Kidney (tissue), 14 donors: ENCODE data around the gene GMDS. TPM values are rescaled to one million over a fixed set of nuclear protein-coding genes. Genes with fewer than 3 reads are reported as not detected.
"Not testable (repeated sequence)": the region's sequence is repeated elsewhere in the genome, so short reads cannot be mapped to it uniquely, and the experiment has no call there.

ENCODE experiments used
- DNase-seq, 5 donors: peaks; one replicate each; pipeline ENCODE4 v3.0.0-alpha.2; 2013 to 2020
- FAIRE-seq: peaks from 2 replicates; lab custom pipeline; 2012; peaks lifted over from hg19 to GRCh38; lab: Jason Lieb, UNC
- H3K27ac ChIP-seq, 2 donors: one replicate each; pipeline ENCODE4 v1.7.0; 2013; ENCODE audit warnings: low read depth in 2 of 2, low read length in 2 of 2, inconsistent platforms in 1 of 2
- H3K27me3 ChIP-seq: one replicate; pipeline ENCODE4 v1.7.1; 2013; ENCODE audit warnings: low read length, inconsistent platforms; ENCODE audit not compliant: control insufficient read depth, insufficient read depth
- H3K36me3 ChIP-seq, 3 donors: one replicate each; pipeline versions ENCODE4 v1.7.0 to v1.7.1; 2013; ENCODE audit warnings: low read length in 3 of 3, control low read depth in 1 of 3, inconsistent platforms in 1 of 3; ENCODE audit not compliant: insufficient read depth in 3 of 3, control insufficient read depth in 2 of 3
- H3K4me1 ChIP-seq, 3 donors: one replicate each; pipeline versions ENCODE4 v1.7.0 to v1.7.1; 2013; ENCODE audit warnings: low read length in 3 of 3, inconsistent platforms in 1 of 3, low read depth in 1 of 3; ENCODE audit not compliant: control insufficient read depth in 2 of 3, insufficient read depth in 2 of 3
- H3K4me3 ChIP-seq, 3 donors: one replicate each; pipeline versions ENCODE4 v1.7.0 to v1.8.1; 2013; ENCODE audit warnings: low read length in 3 of 3, control low read depth in 1 of 3, inconsistent platforms in 1 of 3
- H3K9ac ChIP-seq, 3 donors: one replicate each; pipeline versions ENCODE4 v1.7.0 to v1.7.1; 2013; ENCODE audit warnings: low read length in 3 of 3, control low read depth in 1 of 3, inconsistent platforms in 1 of 3
- H3K9me3 ChIP-seq, 3 donors: one replicate each; pipeline versions ENCODE4 v1.7.0 to v1.7.1; 2013; ENCODE audit warnings: low read length in 3 of 3, control low read depth in 1 of 3, inconsistent platforms in 1 of 3; ENCODE audit not compliant: control insufficient read depth in 2 of 3, insufficient read depth in 1 of 3
- CTCF ChIP-seq: IDR thresholded peaks from 3 replicates; pipeline ENCODE4 v1.5.1; 2012; ENCODE audit warnings: mild to moderate bottlenecking, moderate library complexity, borderline replicate concordance; ENCODE audit not compliant: insufficient read depth; ENCODE audit errors: extremely low read depth
- intact Hi-C: fragments of 100-400 bp; cut with DNase I; formaldehyde crosslinking; loops from one replicate; pipeline ENCODE4 v1.11.1; 2022
- polyA plus RNA-seq: library from polyadenylated mRNA; stranded (reverse); fragments of 350-450 nt; fragmentation: Illumina TruSeq; extraction: RNeasy Lipid Tissue Mini Kit (QIAGEN cat#74804); gene quantifications from one replicate; pipeline ENCODE4 v1.2.3, GENCODE V29; 2014; ENCODE audit warnings: low read depth, low replicate concordance; ENCODE audit not compliant: insufficient read depth
- total RNA-seq: library from RNA; stranded (reverse); fragmentation: NEBNext Ultra II Directional; extraction: Animal tissue kit (Norgen Biotek cat#: 25700); gene quantifications from one replicate; pipeline ENCODE4 v1.2.1, GENCODE V29; 2021
- donor health status: control.
- donor health status: control.
- donor health status: control.
- donor health status: control.
- donor health status: control.
- donor health status: DM: yes; HTN: yes; CAD: no.
- donor health status: Normal renal cell carcinoma (clear cell type).

The GMDS gene
- total and polyA plus RNA-seq, 2 donors from 2014 or later: 49.6 to 63.7 TPM

GRCh38 chr6:1758076-1758679, 487.2 kb downstream of the GMDS start:
- H3K4me1 ChIP-seq: peaks cover 0 to 19% (median 7%) of the 10 kb centered on the region in 3 donors
- H3K9ac ChIP-seq: no peak overlapping the region
- no peak for FAIRE-seq
- no peak overlapping the region for H3K27ac ChIP-seq
- no peaks in the 10 kb centered on the region for H3K9me3 ChIP-seq
- no peaks in the 10 kb centered on the region for H3K27me3 ChIP-seq
- H3K36me3 ChIP-seq: no peaks in the 10 kb centered on the region
- H3K4me3 ChIP-seq: no peak overlapping the region
- DNase-seq: no peak
- intact Hi-C loops: no loop called here
- TF ChIP-seq CTCF: no peak

GRCh38 chr6:1757131-1757530, 488.3 kb downstream of the GMDS start:
- Histone ChIP-seq H3K9me3 (no peaks in the 10 kb centered on the region), H3K27me3 (no peaks in the 10 kb centered on the region), H3K4me1 (peaks cover 0 to 16% (median 7%) of the 10 kb centered on the region in 3 donors), H3K36me3 (no peaks in the 10 kb centered on the region), H3K4me3 (no peak overlapping the region), H3K27ac (no peak overlapping the region), H3K9ac (no peak overlapping the region)
- TF ChIP-seq CTCF: no peak
- DNase-seq (peak in 2 of 5 donors; percentile 49 to 58), FAIRE-seq (no peak)
- intact Hi-C loops: no loop called here

GRCh38 chr6:1756472-1757129, 488.8 kb downstream of the GMDS start:
- FAIRE-seq (no peak), DNase-seq (no peak)
- H3K9me3 ChIP-seq: no peaks in the 10 kb centered on the region
- no peaks in the 10 kb centered on the region for H3K27me3 ChIP-seq
- no peak for TF ChIP-seq CTCF
- no peaks in the 10 kb centered on the region for H3K36me3 ChIP-seq
- H3K9ac ChIP-seq: no peak overlapping the region
- no peak overlapping the region for H3K27ac ChIP-seq
- intact Hi-C loops: no loop called here
- no peak overlapping the region for H3K4me3 ChIP-seq
- peaks cover 0 to 12% (median 3%) of the 10 kb centered on the region in 3 donors for H3K4me1 ChIP-seq

GRCh38 chr6:1751063-1751462, 494.3 kb downstream of the GMDS start:
- H3K27ac ChIP-seq, FAIRE-seq, intact Hi-C loops, DNase-seq, H3K9ac ChIP-seq, H3K27me3 ChIP-seq, H3K9me3 ChIP-seq, H3K36me3 ChIP-seq, H3K4me1 ChIP-seq, H3K4me3 ChIP-seq: not testable (repeated sequence)
